Measurements from ENCODE around the gene PRKCQ.
"Not testable (repeated sequence)": the region's sequence is repeated elsewhere in the genome, so short reads cannot be mapped to it uniquely, and the experiment has no call there.

PRKCQ gene

DNA sequence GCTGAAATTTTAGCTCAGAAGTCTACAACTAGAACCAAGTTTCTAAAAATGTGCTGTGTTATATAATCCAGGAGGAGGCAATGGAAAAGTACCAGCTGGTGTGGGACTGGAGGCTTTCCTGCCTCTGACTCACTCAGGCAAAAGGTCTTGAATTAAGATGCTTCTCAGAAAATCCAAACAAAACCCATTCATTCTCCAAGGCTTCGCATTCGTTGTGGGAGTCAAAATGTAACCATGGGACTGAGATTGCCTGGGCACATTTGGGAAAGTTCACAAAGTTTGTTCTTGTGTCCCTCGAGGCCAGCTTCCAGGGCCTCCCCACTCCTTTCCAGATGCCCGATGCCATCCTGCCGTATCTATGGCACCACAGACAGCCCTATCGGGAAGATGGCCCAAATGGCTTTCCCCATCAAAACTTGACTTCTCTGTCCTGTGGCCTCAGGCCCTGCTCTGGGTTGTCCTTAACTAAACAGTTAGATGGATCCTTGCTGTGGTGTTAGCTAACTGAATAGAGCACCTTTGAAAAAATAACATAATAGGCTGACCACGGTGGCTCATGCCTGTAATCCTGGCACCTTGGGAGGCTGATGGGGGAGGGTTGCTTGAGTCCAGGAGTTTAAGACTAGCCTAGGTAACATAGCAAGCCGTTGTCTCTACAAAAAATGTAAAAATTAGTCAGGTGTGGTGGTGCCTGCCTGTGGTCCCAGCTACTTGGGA is 196.8 kb downstream of the PRKCQ start:
- no peak for DNase-seq (ENCODE audit: low read depth)

DNA sequence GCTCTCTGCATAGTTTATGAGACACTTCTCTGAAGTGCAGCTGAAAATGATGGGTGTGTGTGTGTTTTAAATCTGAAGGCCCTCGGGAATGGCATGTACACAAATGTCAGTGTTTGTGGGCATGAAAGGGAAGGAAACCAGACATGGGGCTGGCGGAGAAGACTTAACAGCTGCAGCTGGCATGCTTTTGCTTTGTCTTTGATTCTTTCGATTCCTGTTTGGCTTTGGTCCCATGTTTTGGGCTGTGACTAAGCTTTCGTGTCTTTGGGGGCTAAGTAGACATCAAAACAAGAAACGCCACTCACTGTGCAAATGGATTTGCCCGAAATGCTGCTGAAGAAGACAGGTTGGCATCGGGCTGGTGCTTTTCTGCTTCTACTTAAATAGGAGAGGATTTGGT is 198.0 kb downstream of the PRKCQ start:
- no peak for DNase-seq (ENCODE audit: low read depth)

DNA sequence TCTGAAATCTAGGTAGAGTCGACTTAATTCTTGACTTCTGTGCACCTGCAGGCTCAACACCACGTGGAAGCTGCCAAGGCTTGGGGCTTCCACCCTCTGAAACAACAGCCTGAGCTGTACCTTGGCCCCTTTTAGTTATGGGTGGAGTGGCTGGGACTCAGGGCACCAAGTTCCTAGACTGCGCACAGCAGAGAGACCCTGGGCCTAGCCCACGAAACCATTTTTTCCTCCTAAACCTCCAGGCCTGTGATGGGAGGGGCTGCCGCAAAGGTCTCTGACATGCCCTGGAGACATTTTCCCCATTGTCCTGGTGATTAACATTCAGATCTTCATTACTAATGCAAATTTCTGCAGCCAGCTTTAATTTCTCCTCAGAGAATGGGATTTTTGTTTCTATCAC is 199.6 kb downstream of the PRKCQ start:
- DNase-seq (ENCODE audit: low read depth) = not testable (repeated sequence)

DNA sequence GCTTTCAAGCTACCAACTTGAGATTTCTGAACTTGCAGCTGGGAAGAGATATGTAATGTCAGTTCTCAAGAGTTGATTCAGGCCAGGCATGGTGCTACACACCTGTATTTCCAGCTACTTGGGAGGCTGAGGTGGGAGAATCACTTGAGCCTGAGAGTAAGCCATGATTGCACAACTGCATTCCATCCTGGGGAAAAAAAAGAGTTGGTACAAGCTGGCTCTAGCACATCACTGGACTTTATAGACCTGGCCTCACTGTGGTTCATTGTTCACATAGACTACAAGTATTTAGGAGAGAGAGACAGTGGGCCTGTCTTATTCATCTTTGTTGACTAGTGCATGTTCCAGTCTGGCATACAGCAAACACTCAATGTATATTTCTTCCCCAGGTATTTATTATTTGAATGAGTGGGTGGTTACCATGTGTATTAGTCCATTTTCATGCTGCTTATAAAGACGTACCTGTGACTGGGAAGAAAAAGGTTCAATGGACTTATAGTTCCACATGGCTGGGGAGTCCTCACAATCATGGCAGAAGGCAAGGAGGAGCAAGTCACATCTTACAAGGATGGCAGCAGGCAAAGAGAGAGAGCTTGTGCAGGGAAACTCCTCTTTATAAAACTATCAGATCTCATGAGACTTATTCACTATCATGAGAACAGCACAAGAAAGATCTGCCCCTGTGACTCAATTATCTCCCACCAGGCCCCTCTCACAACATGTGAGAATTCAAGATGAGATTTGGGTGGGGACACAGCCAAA is 200.9 kb downstream of the PRKCQ start:
- DNase-seq (ENCODE audit: low read depth) = no peak
